WTC11 (cell line): ENCODE data around the gene GPR132. TPM values are rescaled to one million over a fixed set of nuclear protein-coding genes. Genes with fewer than 3 reads are reported as not detected.

Experiments used
- ATAC-seq: fragments of 200-7000 bp; cut with Tn5 transposase; 2 replicates; pipeline ENCODE4 v1.10.0; 2021; ENCODE audit warnings: mild to moderate bottlenecking, moderate library complexity
- CTCF ChIA-PET: fragments of 300-600 bp; sonication (Branson Sonifier 250); formaldehyde crosslinking; loops from one replicate; lab custom pipeline; 2021; ENCODE audit warnings: antibody characterized with exemption; lab: Charles Lee
- POLR2A ChIA-PET: fragments of 350-600 bp; sonication (Branson Sonifier 250); formaldehyde crosslinking; loops from one replicate; lab custom pipeline; 2021; ENCODE audit warnings: antibody characterized with exemption; lab: Charles Lee
- DNase-seq: peaks from one replicate; pipeline ENCODE4 v3.0.0; 2021; ENCODE audit warnings: low spot score
- H3K27ac Mint-ChIP-seq: 2 replicates; pipeline ENCODE4 v1.8.0; 2021; ENCODE audit warnings: mixed read lengths
- H3K27me3 Mint-ChIP-seq: 2 replicates; pipeline ENCODE4 v1.8.0; 2021; ENCODE audit warnings: low read depth, mild to moderate bottlenecking, moderate library complexity, mixed read lengths
- H3K36me3 Mint-ChIP-seq: 2 replicates; pipeline ENCODE4 v1.8.0; 2021; ENCODE audit warnings: mixed read lengths
- H3K4me1 Mint-ChIP-seq: 2 replicates; pipeline ENCODE4 v1.8.0; 2022; ENCODE audit warnings: mixed read lengths
- H3K4me3 Mint-ChIP-seq: 2 replicates; pipeline ENCODE4 v1.8.0; 2021; ENCODE audit warnings: mild to moderate bottlenecking, moderate library complexity, mixed read lengths
- H3K9me3 Mint-ChIP-seq: 2 replicates; pipeline ENCODE4 v1.8.0; 2021; ENCODE audit warnings: mixed read lengths
- ATF6 ChIP-seq: sonication (generic); formaldehyde crosslinking; IDR thresholded peaks from 2 replicates; pipeline ENCODE4 v1.8.1; 2023; ENCODE audit warnings: mild to moderate bottlenecking, missing genetic modification reagents
- CREB1 ChIP-seq: sonication (generic); formaldehyde crosslinking; IDR thresholded peaks from 2 replicates; pipeline ENCODE4 v1.8.0; 2023; ENCODE audit warnings: mild to moderate bottlenecking, missing genetic modification reagents
- E2F1 ChIP-seq: sonication (generic); formaldehyde crosslinking; IDR thresholded peaks from 2 replicates; pipeline ENCODE4 v1.8.0; 2022; ENCODE audit warnings: mild to moderate bottlenecking, missing genetic modification reagents
- FOXJ3 ChIP-seq: sonication (generic); formaldehyde crosslinking; IDR thresholded peaks from 2 replicates; pipeline ENCODE4 v1.9.0; 2021; ENCODE audit warnings: missing genetic modification reagents, mild to moderate bottlenecking, borderline replicate concordance
- FOXK1 ChIP-seq: sonication (generic); formaldehyde crosslinking; IDR thresholded peaks from 2 replicates; pipeline ENCODE4 v1.8.0; 2022; ENCODE audit warnings: mild to moderate bottlenecking, moderate library complexity, missing genetic modification reagents
- GABPB1 ChIP-seq: sonication (generic); formaldehyde crosslinking; IDR thresholded peaks from 2 replicates; pipeline ENCODE4 v1.8.1; 2023; ENCODE audit warnings: mild to moderate bottlenecking, missing genetic modification reagents
- GRHL2 ChIP-seq: fragments of 250-450 bp; sonication (Bioruptor Pico); IDR thresholded peaks from 2 replicates; pipeline ENCODE4 v1.8.0; 2022; ENCODE audit warnings: mild to moderate bottlenecking, moderate library complexity; ENCODE audit not compliant: insufficient replicate concordance, severe bottlenecking
- IRF1 ChIP-seq: sonication (generic); formaldehyde crosslinking; IDR thresholded peaks from 2 replicates; pipeline ENCODE4 v1.8.0; 2023; ENCODE audit warnings: missing genetic modification reagents
- JUN ChIP-seq: sonication (generic); formaldehyde crosslinking; IDR thresholded peaks from 2 replicates; pipeline ENCODE4 v1.8.0; 2023; ENCODE audit warnings: mild to moderate bottlenecking, missing genetic modification reagents
- MXD4 ChIP-seq: fragments of 250-450 bp; sonication (Bioruptor Pico); IDR thresholded peaks from 2 replicates; pipeline ENCODE4 v1.8.0; 2021; ENCODE audit warnings: mild to moderate bottlenecking, moderate library complexity, borderline replicate concordance
- MYBL2 ChIP-seq: sonication (generic); formaldehyde crosslinking; IDR thresholded peaks from 2 replicates; pipeline ENCODE4 v1.8.1; 2023; ENCODE audit warnings: mild to moderate bottlenecking, moderate library complexity, missing genetic modification reagents
- NR2C2 ChIP-seq: sonication (generic); formaldehyde crosslinking; IDR thresholded peaks from 2 replicates; pipeline ENCODE4 v1.8.0; 2022; ENCODE audit warnings: mild to moderate bottlenecking, missing genetic modification reagents
- RORB ChIP-seq: fragments of 250-450 bp; sonication (Bioruptor Pico); IDR thresholded peaks from 2 replicates; pipeline ENCODE4 v1.9.0; 2021; ENCODE audit warnings: mild to moderate bottlenecking
- SMAD4 ChIP-seq: sonication (generic); formaldehyde crosslinking; IDR thresholded peaks from 2 replicates; pipeline ENCODE4 v1.8.0; 2022; ENCODE audit warnings: mild to moderate bottlenecking, missing genetic modification reagents
- ZBTB21 ChIP-seq: sonication (generic); formaldehyde crosslinking; IDR thresholded peaks from 2 replicates; pipeline ENCODE4 v1.8.1; 2023; ENCODE audit warnings: mild to moderate bottlenecking, missing genetic modification reagents, borderline replicate concordance
- ZBTB43 ChIP-seq: sonication (generic); formaldehyde crosslinking; IDR thresholded peaks from 2 replicates; pipeline ENCODE4 v1.8.1; 2023; ENCODE audit warnings: mild to moderate bottlenecking, missing genetic modification reagents
- ZNF121 ChIP-seq: sonication (generic); formaldehyde crosslinking; IDR thresholded peaks from 2 replicates; pipeline ENCODE4 v1.8.0; 2023; ENCODE audit warnings: missing genetic modification reagents
- ZNF138 ChIP-seq: sonication (generic); formaldehyde crosslinking; conservative IDR thresholded peaks from 2 replicates; pipeline ENCODE4 v1.8.1; 2022; ENCODE audit warnings: mild to moderate bottlenecking, moderate library complexity, missing genetic modification reagents
- ZNF423 ChIP-seq: fragments of 250-450 bp; sonication (Bioruptor Pico); IDR thresholded peaks from 2 replicates; pipeline ENCODE4 v2.1.2; 2022; ENCODE audit warnings: mild to moderate bottlenecking, moderate library complexity
- ZNF425 ChIP-seq: fragments of 250-450 bp; sonication (Bioruptor Pico); conservative IDR thresholded peaks from 2 replicates; pipeline ENCODE4 v1.9.0; 2021; ENCODE audit warnings: mild to moderate bottlenecking
- total RNA-seq: library from RNA; stranded (reverse); gene quantifications from 3 replicates; pipeline ENCODE4 v1.2.3, GENCODE V29; 2021

The GPR132 gene
- total RNA-seq, 1 experiment from 2014 or later: 0.13 TPM

GRCh38 chr14:105053421-105053820, 11.8 kb downstream of the GPR132 start:
- Mint-ChIP-seq H3K36me3 (no peaks in the 10 kb centered on the region), H3K4me1 (peaks cover 12% of the 10 kb centered on the region; the same call in 1 of the 2 replicates), H3K4me3 (no peak overlapping the region), H3K27ac (no peak overlapping the region), H3K27me3 (peaks cover 39% of the 10 kb centered on the region), H3K9me3 (no peaks in the 10 kb centered on the region)
- ChIA-PET CTCF (interaction anchor here (0.6 to 4.2 kb wide), 6 partner anchors 8 to 326 kb away, joined by 3 to 35 read pairs (median 4); no protein-coding TSS in a partner anchor), POLR2A (no interaction called here)
- DNase-seq (no peak), ATAC-seq (no peak)
- no peak for TF ChIP-seq ATF6 (CRISPR knock-in tag)
- no peak for TF ChIP-seq ZNF425 (CRISPR knock-in tag)
- TF ChIP-seq RORB (CRISPR knock-in tag): no peak
- no peak for TF ChIP-seq FOXJ3 (CRISPR knock-in tag)
- no peak for TF ChIP-seq GRHL2 (CRISPR knock-in tag)
- TF ChIP-seq JUN (CRISPR knock-in tag): no peak
- no peak for TF ChIP-seq ZNF138 (CRISPR knock-in tag)
- TF ChIP-seq MYBL2 (CRISPR knock-in tag): no peak
- no peak for TF ChIP-seq ZNF423
- no peak for TF ChIP-seq GABPB1 (CRISPR knock-in tag)

- Mint-ChIP-seq H3K4me3 (no peak overlapping the region), H3K36me3 (no peaks in the 10 kb centered on the region), H3K9me3 (no peaks in the 10 kb centered on the region), H3K27me3 (peaks cover 36% of the 10 kb centered on the region), H3K27ac (no peak overlapping the region), H3K4me1 (peaks cover 12% of the 10 kb centered on the region; the same call in 1 of the 2 replicates)
- no peak for TF ChIP-seq CREB1 (CRISPR knock-in tag)
- TF ChIP-seq ZBTB43 (CRISPR knock-in tag): no peak
- TF ChIP-seq ZNF423: no peak
- no peak for TF ChIP-seq ZNF121
- no peak for TF ChIP-seq RORB (CRISPR knock-in tag)
- TF ChIP-seq IRF1 (CRISPR knock-in tag): no peak
- no peak for TF ChIP-seq MXD4 (CRISPR knock-in tag)
- no peak for TF ChIP-seq E2F1
- TF ChIP-seq SMAD4: no peak
- TF ChIP-seq FOXK1: no peak
- TF ChIP-seq ZBTB21 (CRISPR knock-in tag): no peak
- no peak for TF ChIP-seq NR2C2
- ATAC-seq (no peak), DNase-seq (no peak)
- POLR2A ChIA-PET: no interaction called here
- CTCF ChIA-PET: no interaction called here
Measured at GRCh38 chr14:105052110-105052458, 13.1 kb downstream of the GPR132 start.
